EL (cell line): ENCODE measurements around the gene MYRF.

ENCODE experiments used
- DNase-seq: peaks from one replicate; pipeline ENCODE4 v3.0.0-alpha.2; 2016

MYRF gene

GRCh38 chr11:61762798-61763197 lies 10.4 kb downstream of the MYRF start:
- DNase-seq = no peak

GRCh38 chr11:61763930-61764605 lies 11.6 kb downstream of the MYRF start:
- no peak for DNase-seq

GRCh38 chr11:61764606-61765260 lies 12.3 kb downstream of the MYRF start:
- DNase-seq = no peak

GRCh38 chr11:61765550-61766253 lies 13.3 kb downstream of the MYRF start:
- DNase-seq = no peak

- DNase-seq = no peak
These were observed 14.0 kb downstream of the MYRF start for GRCh38 chr11:61766353-61766841.

- no peak for DNase-seq
These were observed 16.1 kb downstream of the MYRF start for GRCh38 chr11:61768376-61769076.

GRCh38 chr11:61769169-61769920 lies 16.9 kb downstream of the MYRF start:
- peak; percentile 61 for DNase-seq

GRCh38 chr11:61769946-61770683 lies 17.7 kb downstream of the MYRF start:
- DNase-seq = no peak

- no peak for DNase-seq
These were observed 18.9 kb downstream of the MYRF start for GRCh38 chr11:61771195-61771894.

- DNase-seq = no peak
These were observed 19.6 kb downstream of the MYRF start for GRCh38 chr11:61771985-61772455.

GRCh38 chr11:61773356-61773755 lies 20.9 kb downstream of the MYRF start:
- no peak for DNase-seq

GRCh38 chr11:61773809-61774208 lies 21.4 kb downstream of the MYRF start:
- no peak for DNase-seq

GRCh38 chr11:61774411-61774810 lies 22.0 kb downstream of the MYRF start:
- no peak for DNase-seq

- no peak for DNase-seq
These were observed 22.7 kb downstream of the MYRF start for GRCh38 chr11:61775106-61775505.

- no peak for DNase-seq
These were observed 23.4 kb downstream of the MYRF start for GRCh38 chr11:61775606-61776554.

GRCh38 chr11:61776561-61777075 lies 24.2 kb downstream of the MYRF start:
- DNase-seq = peak; percentile 64

GRCh38 chr11:61777234-61778090 lies 25.0 kb downstream of the MYRF start:
- DNase-seq = no peak

GRCh38 chr11:61778357-61778886 lies 26.0 kb downstream of the MYRF start:
- no peak for DNase-seq
